NCI-H1105 (cell line): ENCODE data around the gene SNN.

Experiments used
- DNase-seq: peaks from one replicate; lab custom pipeline; 2025; lab: John Stamatoyannopoulos, UW

The SNN gene

GRCh38 chr16:11679941-11680911, 12.0 kb downstream of the SNN start:
- no peak for DNase-seq

- DNase-seq = no peak
Measured at GRCh38 chr16:11681556-11681955, 13.3 kb downstream of the SNN start.

- DNase-seq = no peak
Measured at GRCh38 chr16:11681976-11682654, 13.9 kb downstream of the SNN start.

- no peak for DNase-seq
Measured at GRCh38 chr16:11682655-11683096, 14.4 kb downstream of the SNN start.

- no peak for DNase-seq
Measured at GRCh38 chr16:11683145-11683544, 14.9 kb downstream of the SNN start.

GRCh38 chr16:11684231-11685025, 16.2 kb downstream of the SNN start:
- DNase-seq = no peak

GRCh38 chr16:11685844-11686618, 17.8 kb downstream of the SNN start:
- DNase-seq = no peak

- DNase-seq = no peak
Measured at GRCh38 chr16:11686713-11687380, 18.6 kb downstream of the SNN start.

GRCh38 chr16:11687601-11688519, 19.6 kb downstream of the SNN start:
- no peak for DNase-seq

GRCh38 chr16:11688520-11688886, 20.2 kb downstream of the SNN start:
- DNase-seq = no peak

GRCh38 chr16:11689031-11689840, 21.0 kb downstream of the SNN start:
- DNase-seq = no peak

- DNase-seq = no peak
Measured at GRCh38 chr16:11691235-11691634, 23.0 kb downstream of the SNN start.

GRCh38 chr16:11691771-11692170, 23.5 kb downstream of the SNN start:
- DNase-seq = no peak

GRCh38 chr16:11692171-11692570, 23.9 kb downstream of the SNN start:
- no peak for DNase-seq

GRCh38 chr16:11692651-11693050, 24.4 kb downstream of the SNN start:
- DNase-seq = no peak

- no peak for DNase-seq
Measured at GRCh38 chr16:11696266-11697012, 28.2 kb downstream of the SNN start.

GRCh38 chr16:11697319-11697718, 29.1 kb downstream of the SNN start:
- no peak for DNase-seq

- DNase-seq = no peak
Measured at GRCh38 chr16:11698271-11698689, 30.0 kb downstream of the SNN start.
